ENCODE measurements around the gene MPZL1.

DNA sequence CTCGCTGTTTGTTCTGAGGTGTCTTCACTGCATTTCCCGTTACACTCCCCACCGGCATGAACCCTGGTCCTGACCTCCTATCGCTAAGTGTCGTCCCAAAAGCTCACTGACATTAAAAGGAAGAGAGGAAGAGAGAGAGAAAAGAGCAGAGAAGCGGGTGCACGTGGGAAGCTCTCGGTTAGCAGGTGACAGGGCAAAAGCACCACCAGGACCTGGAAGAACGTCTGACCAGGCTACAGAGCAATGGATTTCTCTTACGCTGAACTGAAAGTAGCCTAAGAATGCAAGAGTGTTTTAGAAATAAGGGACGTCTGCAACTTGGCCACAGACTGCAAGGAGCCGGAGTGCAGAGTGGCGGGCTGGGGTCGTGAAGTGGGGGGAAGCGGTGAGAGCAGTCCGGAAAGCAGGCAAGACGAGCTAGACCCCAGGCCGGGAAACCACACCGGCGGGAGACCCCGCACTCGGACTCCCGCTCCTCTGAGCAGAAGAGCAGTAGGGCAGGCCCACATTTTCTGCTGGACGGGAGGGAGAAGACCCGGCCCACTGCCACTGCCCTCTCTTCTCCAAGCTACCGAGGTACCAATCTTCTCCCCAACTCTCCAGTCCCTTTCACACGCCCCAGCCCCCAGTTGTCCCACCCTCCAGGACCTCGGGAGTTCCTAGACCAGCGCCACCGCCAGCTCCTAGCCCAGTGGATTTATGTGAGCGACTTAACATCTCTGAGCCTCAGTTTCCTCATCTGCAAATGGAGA is 8.3 kb upstream of the MPZL1 start:
- TF ChIP-seq, protein P1, sequence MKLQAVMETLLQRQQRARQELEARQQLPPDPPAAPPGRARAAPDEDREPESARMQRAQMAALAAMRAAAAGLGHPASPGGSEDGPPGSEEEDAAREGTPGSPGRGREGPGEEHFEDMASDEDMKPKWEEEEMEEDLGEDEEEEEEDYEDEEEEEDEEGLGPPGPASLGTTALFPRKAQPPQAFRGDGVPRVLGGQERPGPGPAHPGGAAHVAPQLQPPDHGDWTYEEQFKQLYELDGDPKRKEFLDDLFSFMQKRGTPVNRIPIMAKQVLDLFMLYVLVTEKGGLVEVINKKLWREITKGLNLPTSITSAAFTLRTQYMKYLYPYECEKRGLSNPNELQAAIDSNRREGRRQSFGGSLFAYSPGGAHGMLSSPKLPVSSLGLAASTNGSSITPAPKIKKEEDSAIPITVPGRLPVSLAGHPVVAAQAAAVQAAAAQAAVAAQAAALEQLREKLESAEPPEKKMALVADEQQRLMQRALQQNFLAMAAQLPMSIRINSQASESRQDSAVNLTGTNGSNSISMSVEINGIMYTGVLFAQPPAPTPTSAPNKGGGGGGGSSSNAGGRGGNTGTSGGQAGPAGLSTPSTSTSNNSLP (IDR thresholded peaks at IDR 0.05; ENCODE audit: low read depth, low read length), result no peak
- TF ChIP-seq MIER2 (CRISPR knock-in tag; IDR thresholded peaks at IDR 0.05) (no peak), SRF (IDR thresholded peaks at IDR 0.05; ENCODE audit: low read depth, low read length) (no peak), HMGXB4 (CRISPR knock-in tag; IDR thresholded peaks at IDR 0.05; ENCODE audit: borderline replicate concordance in 1 of 2, low read depth in 1 of 2) (no peak), CEBPZ (IDR thresholded peaks at IDR 0.05; ENCODE audit: low read length) (no peak), NFE2L1 (CRISPR knock-in tag; IDR thresholded peaks at IDR 0.05; ENCODE audit: borderline replicate concordance) (no peak), ZNF121 (CRISPR knock-in tag; IDR thresholded peaks at IDR 0.05) (no peak; the same call in 1 of the 2 replicates), ZUFSP (CRISPR knock-in tag; IDR thresholded peaks at IDR 0.05; ENCODE audit: borderline replicate concordance) (no peak), ZNF451 (CRISPR knock-in tag; IDR thresholded peaks at IDR 0.05) (no peak), FOXM1 (CRISPR knock-in tag; IDR thresholded peaks at IDR 0.05) (no peak)
- TF ChIP-seq, protein P2, sequence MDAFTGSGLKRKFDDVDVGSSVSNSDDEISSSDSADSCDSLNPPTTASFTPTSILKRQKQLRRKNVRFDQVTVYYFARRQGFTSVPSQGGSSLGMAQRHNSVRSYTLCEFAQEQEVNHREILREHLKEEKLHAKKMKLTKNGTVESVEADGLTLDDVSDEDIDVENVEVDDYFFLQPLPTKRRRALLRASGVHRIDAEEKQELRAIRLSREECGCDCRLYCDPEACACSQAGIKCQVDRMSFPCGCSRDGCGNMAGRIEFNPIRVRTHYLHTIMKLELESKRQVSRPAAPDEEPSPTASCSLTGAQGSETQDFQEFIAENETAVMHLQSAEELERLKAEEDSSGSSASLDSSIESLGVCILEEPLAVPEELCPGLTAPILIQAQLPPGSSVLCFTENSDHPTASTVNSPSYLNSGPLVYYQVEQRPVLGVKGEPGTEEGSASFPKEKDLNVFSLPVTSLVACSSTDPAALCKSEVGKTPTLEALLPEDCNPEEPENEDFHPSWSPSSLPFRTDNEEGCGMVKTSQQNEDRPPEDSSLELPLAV (CRISPR knock-in tag; conservative IDR thresholded peaks at IDR 0.05; ENCODE audit: low read depth), result no peak
